Gastroesophageal sphincter (tissue), 3 donors: ENCODE data around the gene PRDM12.

Experiments used
- CTCF ChIP-seq, 4 experiments: fragments of 200-600 bp in 2 of 4; fragments of 450-650 bp in 2 of 4; sonication (generic) in 1 of 4; IDR thresholded peaks; one replicate each; pipeline ENCODE4 v1.5.1; 2017 to 2019; ENCODE audit warnings: antibody characterized with exemption in 4 of 4, mild to moderate bottlenecking in 2 of 4, moderate library complexity in 2 of 4
- EP300 ChIP-seq: sonication (generic); formaldehyde crosslinking; IDR thresholded peaks from one replicate; pipeline ENCODE4 v1.6.1; 2017; ENCODE audit warnings: antibody characterized with exemption, mild to moderate bottlenecking
- POLR2A ChIP-seq, 2 donors: fragments of 450-650 bp; IDR thresholded peaks; one replicate each; pipeline ENCODE4 v1.6.1; 2017; ENCODE audit warnings: antibody characterized with exemption in 2 of 2, mild to moderate bottlenecking in 2 of 2, moderate library complexity in 1 of 2
- POLR2AphosphoS5 ChIP-seq: sonication (generic); formaldehyde crosslinking; IDR thresholded peaks from one replicate; pipeline ENCODE4 v1.6.1; 2017; ENCODE audit warnings: antibody characterized with exemption

GRCh38 chr9:130715270-130715669 lies 50.9 kb downstream of the PRDM12 start:
- no peak for TF ChIP-seq CTCF (IDR thresholded peaks at IDR 0.05)
- no peak for TF ChIP-seq POLR2A (IDR thresholded peaks at IDR 0.05)
- no peak for TF ChIP-seq EP300
- no peak for TF ChIP-seq POLR2AphosphoS5
